Neuronal stem cell (in vitro differentiated cells): ENCODE results near the gene ATAD3A.

Source experiments
- DNase-seq: peaks from one replicate; pipeline ENCODE4 v3.0.0-alpha.2; 2013; ENCODE audit warnings: low spot score
- H2AFZ ChIP-seq: one replicate; pipeline ENCODE4 v1.6.1; 2013; ENCODE audit warnings: mild to moderate bottlenecking, low read length, inconsistent platforms
- H2AK5ac ChIP-seq: 2 replicates; pipeline ENCODE4 v1.6.1; 2013; ENCODE audit warnings: low read depth, mild to moderate bottlenecking, inconsistent platforms, low read length, moderate library complexity, mixed read lengths
- H2BK120ac ChIP-seq: 2 replicates; pipeline ENCODE4 v1.6.1; 2013; ENCODE audit warnings: low read depth, mild to moderate bottlenecking, inconsistent platforms, low read length, moderate library complexity, mixed read lengths
- H2BK12ac ChIP-seq: one replicate; pipeline ENCODE4 v1.6.1; 2013; ENCODE audit warnings: low read length, inconsistent platforms
- H2BK15ac ChIP-seq: 2 replicates; pipeline ENCODE4 v1.6.1; 2013; ENCODE audit warnings: mild to moderate bottlenecking, low read length, inconsistent platforms, mixed read lengths
- H2BK5ac ChIP-seq: one replicate; pipeline ENCODE4 v1.6.1; 2013; ENCODE audit warnings: inconsistent platforms, mild to moderate bottlenecking, low read length, moderate library complexity
- H3K14ac ChIP-seq: one replicate; pipeline ENCODE4 v1.6.1; 2013; ENCODE audit warnings: low read length, inconsistent platforms
- H3K18ac ChIP-seq: 2 replicates; pipeline ENCODE4 v1.6.1; 2013; ENCODE audit warnings: low read length, inconsistent platforms
- H3K23ac ChIP-seq: 2 replicates; pipeline ENCODE4 v1.6.1; 2013; ENCODE audit warnings: low read depth, mild to moderate bottlenecking, mixed read lengths, low read length, inconsistent platforms; ENCODE audit not compliant: poor library complexity
- H3K27ac ChIP-seq: replicated peaks from 3 replicates; pipeline ENCODE4 v1.5.1; 2013; ENCODE audit warnings: low read length, inconsistent platforms
- H3K27me3 ChIP-seq, 3 experiments: 2 replicates each; pipeline ENCODE4 v1.6.1; 2013; ENCODE audit warnings: low read length in 3 of 3, mild to moderate bottlenecking in 2 of 3, inconsistent platforms in 1 of 3, low read depth in 1 of 3, mixed read lengths in 1 of 3, moderate library complexity in 1 of 3; ENCODE audit not compliant: control insufficient read depth in 3 of 3, insufficient read depth in 3 of 3
- H3K36me3 ChIP-seq, 2 donors: replicated peaks in 1 of 2; 2 replicates each; pipeline ENCODE4 v1.6.1; 2013; ENCODE audit warnings: low read length in 2 of 2; ENCODE audit not compliant: control insufficient read depth in 2 of 2, insufficient read depth in 2 of 2
- H3K4ac ChIP-seq: 2 replicates; pipeline ENCODE4 v1.6.1; 2013; ENCODE audit warnings: inconsistent platforms, mild to moderate bottlenecking, low read length, moderate library complexity
- H3K4me1 ChIP-seq, 2 donors: 1 replicate in 1 of 2; 2 replicates in 1 of 2; pipeline ENCODE4 v1.6.1; 2013; ENCODE audit warnings: low read length in 2 of 2, low read depth in 1 of 2; ENCODE audit not compliant: control insufficient read depth in 2 of 2, insufficient read depth in 1 of 2
- H3K4me2 ChIP-seq: one replicate; pipeline ENCODE4 v1.6.1; 2013; ENCODE audit warnings: mild to moderate bottlenecking, low read length, inconsistent platforms; ENCODE audit not compliant: insufficient read depth, poor library complexity, severe bottlenecking
- H3K4me3 ChIP-seq, 2 donors: 2 replicates each; pipeline ENCODE4 v1.5.1; 2013; ENCODE audit warnings: low read length in 2 of 2, mild to moderate bottlenecking in 2 of 2, inconsistent platforms in 1 of 2, moderate library complexity in 1 of 2
- H3K79me1 ChIP-seq: one replicate; pipeline ENCODE4 v1.6.1; 2013; ENCODE audit warnings: low read depth, mild to moderate bottlenecking, inconsistent platforms, low read length, moderate library complexity
- H3K9ac ChIP-seq: one replicate; pipeline ENCODE4 v1.6.1; 2013; ENCODE audit warnings: mild to moderate bottlenecking, low read depth, low read length, inconsistent platforms; ENCODE audit not compliant: poor library complexity
- H3K9me3 ChIP-seq, 2 donors: replicated peaks in 1 of 2; 2 replicates each; pipeline versions ENCODE3 to v1.6.1; 2013; ENCODE audit warnings: low read length in 2 of 2, mild to moderate bottlenecking in 2 of 2, inconsistent platforms in 1 of 2, low read depth in 1 of 2, mixed read lengths in 1 of 2, moderate library complexity in 1 of 2; ENCODE audit not compliant: control insufficient read depth in 2 of 2, insufficient read depth in 1 of 2
- H4K8ac ChIP-seq: one replicate; pipeline ENCODE4 v1.6.1; 2013; ENCODE audit warnings: low read depth, mild to moderate bottlenecking, inconsistent platforms, low read length, moderate library complexity
- H4K91ac ChIP-seq: one replicate; pipeline ENCODE4 v1.6.1; 2013; ENCODE audit warnings: low read length, low read depth, mild to moderate bottlenecking, inconsistent platforms; ENCODE audit not compliant: poor library complexity
- WGBS, 2 donors: extraction: QIAGEN DNeasy Blood & Tissue Kit; methylation state at CpG; one replicate each; pipeline ENCODE4 v1.1.7; 2013; ENCODE audit warnings: missing lambda C conversion rate in 2 of 2, mixed read lengths in 1 of 2; ENCODE audit not compliant: insufficient read length in 2 of 2, insufficient replicate concordance in 1 of 2; ENCODE audit errors: extremely low coverage in 2 of 2; 5-methylcytosine and 5-hydroxymethylcytosine counted together

The ATAD3A gene

GRCh38 chr1:1539310-1540089 lies 27.5 kb downstream of the ATAD3A start:
- Histone ChIP-seq H2AK5ac (peak overlapping the region; percentile 99), H3K14ac (no peak overlapping the region), H3K4me3 (peak overlapping the region; percentile 34 to 88), H3K4me1 (peaks cover 0 to 12% of the 10 kb centered on the region in 2 donors), H2BK12ac (peak overlapping the region; percentile 73), H3K27me3 (no peaks in the 10 kb centered on the region), H4K91ac (no peak overlapping the region), H2AFZ (no peak overlapping the region), H3K36me3 (peaks cover 19 to 29% of the 10 kb centered on the region in 2 donors), H3K23ac (peak overlapping the region; percentile 96), H3K79me1 (peaks cover 43% of the 10 kb centered on the region), H2BK120ac (no peak overlapping the region), H2BK15ac (no peak overlapping the region), H3K9ac (peak overlapping the region; percentile 97), H3K9me3 (peaks cover 0 to 2% of the 10 kb centered on the region in 2 donors), H4K8ac (no peak overlapping the region), H3K4me2 (peak overlapping the region; percentile 96), H2BK5ac (peak overlapping the region; percentile 66), H3K4ac (peak overlapping the region; percentile 66), H3K27ac (no peak overlapping the region), H3K18ac (peak overlapping the region; percentile 95)
- peak; percentile 41 for DNase-seq
- no CpG with 5 or more reads among the region's 66 CpGs for WGBS, 2 donors

- Histone ChIP-seq H3K4ac (peak within 1 kb of the TSS; percentile 76), H3K4me2 (peak within 1 kb of the TSS; percentile 96), H3K18ac (peak within 1 kb of the TSS; percentile 95), H3K14ac (peak within 1 kb of the TSS; percentile 89), H2BK15ac (peak within 1 kb of the TSS; percentile 49), H3K27ac (peak within 1 kb of the TSS; percentile 39), H2AFZ (no peak within 1 kb of the TSS), H2BK12ac (peak within 1 kb of the TSS; percentile 84), H3K79me1 (peaks cover 41% of the 10 kb centered on the region), H2BK5ac (no peak within 1 kb of the TSS), H3K23ac (peak within 1 kb of the TSS; percentile 43), H3K9me3 (peaks cover 0 to 2% of the 10 kb centered on the region in 2 donors), H3K4me3 (peak within 1 kb of the TSS; percentile 34 to 88), H3K27me3 (no peaks in the 10 kb centered on the region), H2AK5ac (peak within 1 kb of the TSS; percentile 99), H3K4me1 (peaks cover 0 to 12% of the 10 kb centered on the region in 2 donors), H3K9ac (peak within 1 kb of the TSS; percentile 97), H3K36me3 (peaks cover 19 to 33% of the 10 kb centered on the region in 2 donors), H4K91ac (peak within 1 kb of the TSS; percentile 39), H4K8ac (no peak within 1 kb of the TSS), H2BK120ac (no peak within 1 kb of the TSS)
- peak; percentile 71 for DNase-seq
- no CpG with 5 or more reads among the region's 100 CpGs for WGBS, 2 donors
Measured at GRCh38 chr1:1540090-1540817, 28.3 kb downstream of the ATAD3A start, which contains the start of gene TMEM240. Gene TMEM240, minus strand, starts transcription at chr1:1540624. Its CDS starts 278 bp downstream, at chr1:1540346.

GRCh38 chr1:1540818-1541628 lies 29.1 kb downstream of the ATAD3A start:
- peak overlapping the region; percentile 43 for H3K23ac ChIP-seq
- H3K9me3 ChIP-seq, result peaks cover 0 to 2% of the 10 kb centered on the region in 2 donors
- H3K4me3 ChIP-seq, result peak overlapping the region in 1 of 2 donors; percentile 75
- peak; percentile 18 for DNase-seq
- H3K27ac ChIP-seq, result peak overlapping the region; percentile 39
- H2BK5ac ChIP-seq, result no peak overlapping the region
- no peaks in the 10 kb centered on the region for H3K27me3 ChIP-seq
- peak overlapping the region; percentile 39 for H4K91ac ChIP-seq
- peak overlapping the region; percentile 99 for H2AK5ac ChIP-seq
- peaks cover 0 to 12% of the 10 kb centered on the region in 2 donors for H3K4me1 ChIP-seq
- H3K4ac ChIP-seq, result peak overlapping the region; percentile 76
- H3K36me3 ChIP-seq, result peaks cover 19 to 33% of the 10 kb centered on the region in 2 donors
- peak overlapping the region; percentile 49 for H2BK15ac ChIP-seq
- no CpG with 5 or more reads among the region's 53 CpGs for WGBS, 2 donors
- H4K8ac ChIP-seq, result no peak overlapping the region
- H3K4me2 ChIP-seq, result peak overlapping the region; percentile 54
- H3K79me1 ChIP-seq, result peaks cover 39% of the 10 kb centered on the region
- peak overlapping the region; percentile 84 for H2BK12ac ChIP-seq
- no peak overlapping the region for H2BK120ac ChIP-seq
- H3K18ac ChIP-seq, result peak overlapping the region; percentile 95
- peak overlapping the region; percentile 89 for H3K14ac ChIP-seq
- peak overlapping the region; percentile 92 for H3K9ac ChIP-seq
- no peak overlapping the region for H2AFZ ChIP-seq
